ENCODE results near the gene HLA-DOB.

Gene HLA-DOB

DNA sequence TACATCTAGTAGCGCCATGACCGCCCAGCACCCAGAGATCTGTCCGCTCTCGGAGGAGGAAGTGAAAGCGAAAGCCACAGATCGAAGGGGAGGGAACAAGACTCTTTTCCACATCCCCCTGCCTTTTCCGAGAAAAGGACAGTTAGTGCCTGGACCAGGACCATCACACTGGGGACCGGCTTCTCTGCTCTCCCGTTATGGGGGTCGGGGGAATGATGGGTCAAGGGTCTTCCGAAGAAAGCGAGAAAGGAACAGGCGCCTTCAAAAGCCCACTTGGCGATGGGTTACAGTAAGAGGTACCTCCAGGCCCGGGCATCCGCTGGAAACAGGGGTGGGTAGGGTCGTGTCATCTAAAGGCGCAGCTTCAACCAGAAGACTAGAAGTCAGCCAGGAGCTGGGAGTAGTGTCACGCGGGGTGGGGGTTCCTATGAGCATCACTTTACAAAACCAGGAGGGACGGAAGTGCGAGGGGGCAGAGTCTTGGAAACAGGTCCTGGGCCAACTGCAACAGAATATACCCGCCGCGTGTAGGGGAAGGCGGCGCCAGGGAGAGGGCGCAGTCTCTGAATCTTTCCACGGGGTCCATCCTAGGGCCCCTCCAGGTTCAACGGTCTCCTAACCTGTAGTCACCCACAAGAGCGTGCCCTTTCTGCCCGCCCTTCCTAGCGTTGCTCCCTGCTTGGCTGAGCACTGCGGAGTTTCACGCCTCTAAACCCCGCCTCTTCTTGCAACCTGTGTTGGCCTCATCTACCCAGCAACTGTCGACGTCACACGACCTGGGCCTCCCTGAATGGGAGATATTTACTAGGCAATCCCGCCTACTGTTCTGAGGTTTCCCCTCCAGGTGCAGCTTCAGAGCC lies 27.4 kb upstream of the HLA-DOB start, which contains the start of gene PSMB8:
Gene PSMB8, minus strand, starts transcription at position 69 of the 860 bp plus-strand sequence. Its CDS starts 51 bp downstream, at position 18.
- in situ Hi-C loops (cut with MboI; ENCODE audit: low sequenced_read_pairs): no loop called here

DNA sequence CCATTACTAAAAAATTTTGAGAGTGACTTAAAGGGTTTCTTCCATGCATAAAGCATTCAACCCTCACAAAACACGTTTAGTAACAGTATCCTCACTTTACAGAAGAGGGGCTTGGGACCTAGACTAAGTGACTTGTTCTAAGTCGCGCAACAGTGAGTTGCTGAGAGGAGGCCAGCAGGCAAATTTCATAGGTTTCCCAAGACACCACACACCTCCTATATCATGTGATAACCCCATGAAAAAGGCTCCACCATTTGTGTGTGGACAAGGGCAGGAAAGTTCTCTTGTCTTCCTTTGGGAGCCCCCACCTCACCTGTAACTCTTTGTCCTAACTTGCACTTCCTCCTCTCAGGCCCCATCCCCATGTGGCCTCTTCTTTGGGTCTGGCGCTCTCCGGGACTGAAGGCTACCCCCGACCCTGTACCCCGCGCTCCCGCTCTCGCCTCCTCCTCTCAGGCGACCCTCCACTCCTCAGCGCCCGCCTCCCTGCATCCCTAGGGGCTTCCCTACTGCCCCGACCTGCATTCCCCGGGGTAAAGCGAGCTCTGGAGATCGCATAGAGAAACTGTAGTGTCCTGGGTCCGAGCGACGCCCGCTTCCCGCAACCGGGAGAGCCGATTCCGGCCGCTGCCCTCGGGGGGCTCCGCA lies 26.7 kb upstream of the HLA-DOB start:
- in situ Hi-C loops (cut with MboI; ENCODE audit: low sequenced_read_pairs): no loop called here

DNA sequence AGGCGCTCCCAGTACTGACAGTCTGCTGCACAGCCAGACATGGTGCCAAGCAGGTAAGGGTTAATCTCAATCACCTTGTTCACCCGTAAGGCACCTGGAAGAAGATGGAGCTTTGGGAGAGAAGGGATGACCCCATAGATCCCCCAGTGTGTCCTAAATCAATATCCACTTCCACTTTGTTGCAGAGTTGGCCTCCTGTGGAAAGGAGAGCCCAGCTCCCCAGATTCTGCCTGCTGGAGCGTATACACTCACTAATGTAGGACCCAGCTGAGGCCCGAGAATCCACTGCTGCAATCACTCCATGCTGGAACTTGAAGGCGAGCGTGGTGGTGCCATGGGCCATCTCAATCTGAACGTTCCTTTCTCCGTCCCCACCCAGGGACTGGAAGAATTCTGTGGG lies 25.9 kb upstream of the HLA-DOB start:
- in situ Hi-C loops (cut with MboI; ENCODE audit: low sequenced_read_pairs): no loop called here

DNA sequence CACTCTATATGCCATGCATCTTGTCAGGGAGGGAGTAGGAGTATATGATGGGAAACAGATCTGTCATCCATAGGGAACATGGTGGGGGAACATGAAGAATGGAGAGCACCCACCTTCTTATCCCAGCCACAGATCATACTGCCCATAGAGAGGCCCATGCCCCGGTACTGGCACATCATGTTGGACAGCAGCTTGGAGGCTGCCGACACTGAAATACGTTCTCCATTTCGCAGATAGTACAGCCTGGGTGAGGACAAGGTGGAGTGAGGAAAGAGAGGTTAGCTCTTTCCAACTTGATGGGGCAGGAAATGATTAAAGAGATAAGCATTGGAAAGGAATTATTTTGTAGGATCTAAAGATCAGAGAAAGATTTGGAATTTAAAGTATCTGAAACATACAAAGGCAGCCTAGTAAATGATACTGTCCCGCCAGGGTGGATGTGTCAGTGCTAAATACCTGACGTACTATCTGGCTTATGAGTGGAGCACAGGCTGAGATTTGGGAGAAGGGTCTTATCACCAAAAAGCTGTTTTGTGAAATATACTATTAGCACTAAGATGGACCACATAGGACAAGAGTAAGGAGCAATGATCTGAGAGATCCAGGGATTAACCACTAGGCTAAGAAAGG lies 25.3 kb upstream of the HLA-DOB start:
- in situ Hi-C loops (cut with MboI; ENCODE audit: low sequenced_read_pairs): no loop called here

DNA sequence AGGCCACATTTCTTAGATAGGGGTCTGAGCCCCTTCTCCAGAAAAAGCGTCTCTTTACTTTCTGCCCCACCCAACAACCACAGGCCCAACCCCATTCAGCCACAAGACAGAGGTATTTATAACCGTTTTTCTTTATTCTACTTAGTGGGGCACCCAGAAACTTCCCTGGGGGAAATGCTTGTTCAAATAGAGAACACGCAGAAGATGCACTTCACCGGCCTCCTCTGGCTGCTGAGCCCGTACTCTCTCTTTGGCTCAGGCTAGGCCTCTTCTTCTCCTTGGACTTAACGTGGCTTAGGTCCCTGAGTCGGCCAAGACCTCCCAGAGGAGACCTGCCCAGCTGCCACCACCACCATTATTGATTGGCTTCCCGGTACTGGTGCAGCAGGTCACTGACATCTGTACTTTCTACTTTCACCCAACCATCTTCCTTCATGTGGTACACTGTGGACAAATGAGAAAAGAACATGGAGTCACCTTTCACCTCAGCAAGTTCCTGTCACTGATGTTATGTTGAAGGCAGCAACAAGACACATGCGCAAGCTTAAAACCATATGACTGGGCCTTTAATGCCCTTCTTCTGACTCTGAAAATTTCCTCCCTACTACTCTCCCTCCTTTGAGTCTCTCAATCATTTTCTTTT lies 23.9 kb upstream of the HLA-DOB start:
- in situ Hi-C loops (cut with MboI; ENCODE audit: low sequenced_read_pairs): no loop called here

DNA sequence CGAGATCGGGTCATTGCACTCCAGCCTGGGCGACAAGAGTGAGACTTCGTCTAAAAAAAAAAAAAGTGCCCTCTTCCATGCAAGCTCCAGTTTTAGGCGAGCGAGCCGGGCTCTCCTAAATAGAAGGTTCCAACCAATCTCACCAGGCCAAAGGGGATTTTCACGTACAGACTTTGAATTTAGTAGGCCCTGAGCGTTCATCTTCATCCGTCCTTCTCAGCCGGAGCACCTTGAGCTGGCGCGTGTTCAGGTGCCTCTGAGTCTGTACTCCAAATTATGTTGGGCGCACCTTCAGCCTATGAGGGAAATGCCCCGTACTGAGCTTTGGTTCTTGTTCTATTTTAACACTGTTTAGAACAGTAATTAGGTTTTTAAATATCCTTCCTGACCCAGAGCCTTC lies 22.6 kb upstream of the HLA-DOB start:
- in situ Hi-C loops (cut with MboI; ENCODE audit: low sequenced_read_pairs): no loop called here

DNA sequence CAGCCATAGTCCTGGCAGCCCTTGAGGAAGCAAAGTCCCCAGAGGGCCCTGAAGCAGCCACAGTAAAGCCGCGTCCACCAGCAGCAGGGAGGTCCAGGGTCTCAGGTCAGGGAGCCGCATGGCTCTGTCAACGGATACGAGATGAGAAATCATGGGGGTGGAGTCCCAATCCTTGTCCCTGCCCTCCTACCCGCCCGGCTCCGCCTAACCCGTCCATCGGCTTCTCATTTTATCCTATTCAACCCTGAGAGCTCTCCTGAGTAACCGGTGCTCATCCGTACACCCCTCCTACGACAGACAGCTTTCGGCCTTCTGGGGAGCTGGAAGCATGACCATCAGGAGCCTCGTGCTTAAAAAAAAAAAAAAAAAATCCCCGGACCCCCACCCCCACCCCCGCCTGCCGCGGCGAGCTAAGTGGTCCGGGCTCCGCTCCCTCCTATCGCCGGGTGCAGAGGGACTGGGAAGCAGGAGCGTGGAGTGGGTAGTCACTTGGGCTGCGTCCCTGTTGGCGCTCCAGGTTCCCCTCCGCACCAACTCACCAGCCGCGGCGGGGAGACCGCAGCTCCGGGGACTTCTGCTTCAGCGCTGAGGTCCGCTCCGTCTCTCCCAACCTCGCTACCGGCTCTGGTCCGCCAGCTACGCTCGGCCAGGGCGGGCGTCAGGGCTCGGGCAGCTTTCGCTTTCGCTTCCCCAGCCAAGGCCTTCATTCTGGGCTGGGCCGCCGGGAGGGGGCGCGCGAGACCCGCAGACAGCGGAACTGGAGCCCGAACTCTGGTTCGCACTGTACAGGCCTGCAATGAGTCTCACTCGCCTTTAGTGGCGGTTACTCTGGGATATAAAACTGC lies 21.5 kb upstream of the HLA-DOB start, which contains the start of gene TAP2:
Gene TAP2, minus strand, starts transcription at position 626 of the 845 bp plus-strand sequence. Its CDS starts 506 bp downstream, at position 120.
- in situ Hi-C loops (cut with MboI; ENCODE audit: low sequenced_read_pairs): no loop called here

DNA sequence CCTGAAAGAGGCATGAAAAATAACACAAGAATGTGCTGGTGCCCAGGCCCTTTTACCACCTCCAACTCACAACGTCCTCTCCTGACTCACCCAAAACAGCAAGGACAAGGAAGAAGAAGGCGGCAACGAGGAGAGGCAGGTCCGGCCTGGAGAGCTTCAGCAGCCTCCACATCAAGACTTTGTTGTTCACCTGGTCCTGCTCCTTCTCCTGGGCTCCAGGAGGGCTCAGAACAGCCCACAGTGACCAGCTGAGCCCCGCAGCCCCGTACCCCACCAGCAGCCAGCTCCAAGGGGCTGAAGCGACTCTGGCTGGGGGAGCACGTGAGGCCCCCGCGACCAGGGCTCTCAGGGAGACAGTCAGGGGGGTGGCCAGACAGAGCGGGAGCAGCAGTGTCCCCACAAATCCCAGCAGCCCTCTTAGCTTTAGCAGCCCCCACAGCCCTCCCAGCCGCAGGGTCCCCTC lies 20.9 kb upstream of the HLA-DOB start:
- in situ Hi-C loops (cut with MboI; ENCODE audit: low sequenced_read_pairs): no loop called here

DNA sequence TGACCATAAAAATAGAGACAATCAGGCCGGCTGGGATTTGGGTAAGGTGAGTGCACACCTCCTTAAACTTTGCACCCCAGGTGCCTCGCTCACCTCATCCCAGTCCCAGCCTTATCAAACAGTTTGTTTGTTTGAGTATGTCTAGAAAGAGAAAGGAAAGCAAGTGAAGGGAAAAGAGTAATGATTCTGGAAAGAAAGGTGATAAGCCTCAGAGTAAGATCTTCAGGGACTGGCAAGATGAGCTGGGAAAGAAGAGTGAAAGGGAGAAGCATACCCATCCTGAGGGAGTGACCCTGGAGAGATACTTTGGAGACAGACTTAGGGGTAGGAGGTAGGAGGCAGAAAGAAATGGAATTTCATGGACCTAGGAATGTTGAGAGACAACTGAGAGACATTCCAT lies 20.1 kb upstream of the HLA-DOB start:
- in situ Hi-C loops (cut with MboI; ENCODE audit: low sequenced_read_pairs): no loop called here

DNA sequence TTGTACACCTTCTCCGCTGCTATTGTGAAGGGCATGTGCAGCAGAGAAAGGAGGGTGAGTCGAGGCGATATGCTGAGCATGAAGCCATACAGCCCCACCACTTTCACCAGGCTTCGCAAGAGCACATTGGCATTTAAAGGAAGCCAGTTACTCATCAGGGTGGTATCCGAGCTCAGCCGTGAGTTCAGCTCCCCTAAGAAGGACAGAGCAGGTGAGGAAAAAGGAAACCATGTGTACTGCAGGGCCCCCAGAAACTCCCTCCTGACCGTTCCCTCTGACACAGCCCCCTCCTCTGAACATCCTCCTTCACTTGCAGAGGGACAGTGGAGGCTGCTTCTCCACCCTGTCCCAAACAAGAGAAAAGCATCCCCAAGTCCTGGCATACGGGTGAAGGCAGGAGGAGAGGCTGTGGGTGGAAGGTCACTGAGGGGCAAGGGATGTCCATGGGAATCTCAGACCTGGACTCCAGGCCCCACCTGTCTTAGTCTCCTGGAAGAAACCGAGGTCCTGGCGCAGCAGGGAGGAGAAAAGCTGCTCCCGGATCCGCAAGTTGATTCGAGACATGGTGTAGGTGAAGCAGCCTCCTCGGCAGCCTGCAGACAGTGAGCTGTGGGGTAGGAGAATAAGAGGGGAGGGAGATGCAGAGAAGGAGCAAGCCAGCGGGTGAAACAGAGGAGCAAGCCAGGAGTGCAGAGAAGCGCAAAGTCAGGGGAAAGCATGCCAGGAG lies 18.5 kb upstream of the HLA-DOB start:
- in situ Hi-C loops (cut with MboI; ENCODE audit: low sequenced_read_pairs): no loop called here

DNA sequence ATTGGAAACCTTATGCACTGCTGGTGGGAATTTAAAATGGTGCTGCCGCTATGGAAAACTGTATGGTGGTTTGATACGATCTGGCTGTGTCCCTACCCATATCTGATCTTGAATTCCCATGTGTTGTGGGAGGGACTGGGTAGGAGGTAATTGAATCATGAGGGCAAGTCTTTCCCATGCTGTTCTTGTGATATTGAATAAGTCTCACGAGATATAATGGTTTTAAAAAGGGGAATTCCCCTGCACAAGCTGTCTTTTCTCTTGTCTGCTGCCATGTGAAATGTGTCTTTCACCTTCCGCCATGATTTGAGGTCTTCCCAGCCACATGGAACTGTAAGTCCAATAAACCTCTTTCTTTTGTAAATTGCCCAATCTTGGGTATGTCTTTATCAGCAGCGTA lies 16.9 kb upstream of the HLA-DOB start:
- in situ Hi-C loops (cut with MboI; ENCODE audit: low sequenced_read_pairs): no loop called here

DNA sequence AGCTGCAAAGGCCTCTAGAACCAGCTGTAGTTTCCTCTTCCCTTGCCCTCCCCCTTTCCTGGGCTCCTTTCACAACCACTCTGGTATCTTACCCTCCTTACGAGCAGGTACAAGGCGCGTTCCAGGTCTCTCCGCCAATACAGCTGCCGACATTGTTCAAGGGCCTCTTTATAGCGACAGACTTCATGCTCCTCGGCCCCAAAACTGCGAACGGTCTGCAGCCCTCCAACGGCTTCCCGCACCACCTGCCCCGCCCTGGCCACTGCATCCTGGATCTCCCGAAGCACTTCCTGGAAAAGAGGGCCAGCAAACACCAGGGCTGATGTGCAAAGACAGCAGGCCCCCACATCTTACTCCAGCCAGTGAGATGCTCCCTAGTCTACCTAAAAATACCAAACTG lies 15.7 kb upstream of the HLA-DOB start:
- in situ Hi-C loops (cut with MboI; ENCODE audit: low sequenced_read_pairs): no loop called here

DNA sequence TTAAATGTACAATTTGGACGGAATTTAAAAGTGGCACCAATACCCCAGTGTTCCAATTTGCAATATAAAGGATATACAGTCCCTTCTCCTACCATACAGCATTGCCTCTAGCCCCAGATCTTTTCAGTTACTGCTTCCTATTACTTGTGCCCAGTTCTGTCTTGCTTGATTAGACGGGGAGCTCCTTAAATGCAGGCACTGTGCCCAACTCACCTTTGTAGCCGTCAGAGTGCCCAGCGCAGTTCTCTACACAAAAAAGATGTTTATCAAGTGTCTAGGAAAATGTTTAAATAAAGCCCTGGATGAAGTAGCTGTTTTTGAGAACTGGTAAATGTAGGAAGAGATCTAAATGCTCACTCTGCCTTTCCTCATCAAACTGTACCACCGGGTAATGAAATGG lies 14.1 kb upstream of the HLA-DOB start:
- in situ Hi-C loops (cut with MboI; ENCODE audit: low sequenced_read_pairs): no loop called here

DNA sequence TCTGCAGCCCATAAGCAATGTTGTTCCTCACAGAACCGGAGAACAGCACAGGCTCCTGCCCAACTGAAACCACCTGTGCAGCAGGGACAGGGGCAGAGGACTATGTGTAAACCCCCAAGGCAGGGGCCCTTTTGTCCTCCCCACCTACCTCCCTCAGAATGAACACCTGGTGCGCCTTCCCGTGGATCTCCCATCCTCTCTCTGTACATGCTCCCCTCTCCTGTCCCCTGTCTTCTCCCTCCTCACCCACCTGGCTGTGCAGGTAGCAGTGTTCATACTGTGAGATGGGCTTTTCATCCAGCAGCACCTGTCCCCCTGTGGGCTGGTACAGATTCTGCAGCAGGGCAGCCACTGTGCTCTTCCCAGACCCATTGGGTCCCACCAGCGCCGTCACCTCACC lies 13.2 kb upstream of the HLA-DOB start:
- in situ Hi-C loops (cut with MboI; ENCODE audit: low sequenced_read_pairs): no loop called here

DNA sequence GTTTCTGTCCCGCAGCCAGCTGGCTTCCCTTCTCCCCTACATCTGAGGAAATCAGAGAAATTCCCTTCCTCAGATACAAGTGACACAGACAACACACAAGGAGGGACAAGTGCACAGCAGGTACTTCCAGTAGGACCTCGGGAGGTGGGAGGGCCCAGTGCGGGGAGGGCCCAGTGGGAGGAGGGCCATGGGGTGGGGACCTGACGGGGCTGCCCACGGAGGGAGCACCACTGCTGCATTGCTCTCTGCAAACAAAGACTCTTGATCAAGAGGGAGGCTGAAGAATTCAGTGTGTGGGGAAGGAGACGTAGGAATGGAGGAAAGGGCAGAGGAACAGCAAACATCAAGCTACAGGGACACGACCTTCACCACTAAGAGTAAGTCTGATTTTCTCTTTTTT lies 12.7 kb upstream of the HLA-DOB start:
- in situ Hi-C loops (cut with MboI; ENCODE audit: low sequenced_read_pairs): no loop called here

DNA sequence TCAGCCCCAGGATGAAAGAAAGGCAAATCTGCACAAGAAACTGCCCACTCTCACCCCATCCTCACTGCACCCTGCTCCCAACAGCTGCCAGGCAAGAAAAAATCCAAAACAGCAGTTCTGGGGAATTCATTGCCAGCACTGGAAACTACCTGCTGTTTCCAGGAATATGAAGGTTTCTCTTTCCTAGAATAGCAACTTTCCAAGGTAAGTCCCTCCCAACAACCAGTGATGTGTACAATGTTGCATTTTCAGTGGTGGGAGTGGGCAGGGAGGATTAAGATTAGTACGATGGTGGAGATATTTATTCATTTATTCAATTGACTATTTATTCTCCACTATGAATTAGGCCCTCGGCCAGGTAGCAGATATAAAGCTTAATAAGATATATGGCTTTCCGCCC lies 10.2 kb upstream of the HLA-DOB start:
- in situ Hi-C loops (cut with MboI; ENCODE audit: low sequenced_read_pairs): no loop called here

DNA sequence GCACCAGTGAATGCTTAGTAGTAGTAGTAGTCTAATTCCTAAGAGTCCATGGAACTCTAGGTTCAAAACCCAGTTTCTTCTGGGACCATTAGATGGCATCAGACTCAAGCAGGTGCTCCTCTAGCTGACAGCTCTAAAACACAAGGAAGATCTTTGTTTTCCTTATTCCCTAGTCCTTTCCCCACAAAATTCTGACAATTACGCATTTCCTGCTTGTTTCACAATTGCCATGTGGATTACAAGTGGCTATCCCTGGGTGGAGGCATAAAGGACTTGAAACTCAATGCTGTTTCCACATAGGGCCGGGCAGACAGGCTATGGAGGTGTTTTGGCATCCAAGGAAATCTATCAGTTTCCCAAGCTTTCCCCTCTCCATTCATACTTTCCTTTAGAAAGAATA lies 9.2 kb upstream of the HLA-DOB start:
- in situ Hi-C loops (cut with MboI; ENCODE audit: low sequenced_read_pairs): no loop called here

DNA sequence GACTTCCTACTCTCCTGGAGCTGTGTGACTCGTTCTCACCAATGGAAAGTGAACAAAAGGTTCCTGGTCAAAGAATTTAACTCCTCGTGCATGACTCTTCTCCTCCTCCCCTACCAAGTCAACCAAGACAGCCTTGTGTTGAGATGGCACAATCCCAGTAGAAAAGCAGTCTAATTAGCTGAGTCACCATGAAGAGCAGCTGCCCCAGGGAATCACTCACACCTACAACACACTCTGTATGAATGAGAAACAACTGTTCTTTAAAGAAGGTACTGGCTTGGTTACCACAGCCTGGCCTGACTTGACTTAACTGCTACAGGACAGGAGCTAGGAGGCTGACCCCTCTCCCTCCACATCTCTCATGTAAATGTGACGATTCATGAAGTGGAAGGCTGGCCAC lies 2.9 kb upstream of the HLA-DOB start:
- in situ Hi-C loops (cut with MboI; ENCODE audit: low sequenced_read_pairs): no loop called here

DNA sequence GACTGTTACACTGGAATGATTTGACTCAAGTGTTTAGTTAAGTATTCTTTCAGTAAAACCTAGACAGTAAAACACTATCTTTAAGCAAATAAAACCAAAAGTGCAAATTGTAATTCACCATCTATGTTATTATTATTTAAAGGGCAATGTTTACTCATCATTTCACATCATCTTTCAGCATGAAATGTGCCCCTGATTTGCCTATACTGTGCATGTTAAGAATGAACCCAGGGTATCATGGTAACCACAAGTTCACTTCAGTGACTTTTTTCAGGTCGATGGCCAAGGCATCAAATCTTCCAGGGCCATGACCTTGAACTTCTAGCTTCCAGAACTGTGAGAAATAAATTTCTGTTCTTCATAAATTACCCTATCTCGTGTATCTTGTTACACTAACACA lies 2.1 kb upstream of the HLA-DOB start:
- in situ Hi-C loops (cut with MboI; ENCODE audit: low sequenced_read_pairs): no loop called here

DNA sequence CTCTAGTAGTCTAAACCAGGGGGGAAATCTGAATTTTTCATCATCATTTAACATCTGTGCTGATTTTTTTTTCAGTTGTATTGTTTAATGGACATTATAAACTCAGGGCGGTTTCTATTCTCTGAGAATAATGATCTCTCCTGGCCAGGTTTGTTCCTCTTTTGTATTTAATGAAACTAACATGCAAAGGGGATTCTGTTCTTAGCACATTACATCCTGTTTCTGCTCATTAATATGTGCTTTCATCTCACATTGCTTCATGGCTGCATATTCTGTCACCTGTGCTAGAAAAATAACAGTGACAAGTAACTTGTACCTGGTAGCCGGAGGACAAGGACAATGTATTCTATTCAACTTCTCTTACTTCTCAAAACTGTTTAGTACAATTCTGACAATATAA lies 806 bp downstream of the HLA-DOB start:
- in situ Hi-C loops (cut with MboI; ENCODE audit: low sequenced_read_pairs): no loop called here
